ENCODE measurements around the gene DYRK2. TPM values are rescaled to one million over a fixed set of nuclear protein-coding genes. Genes with fewer than 3 reads are reported as not detected.

The DYRK2 gene
- total and polyA plus RNA-seq, 10 of the 15 experiments (the other 5 are each of a cell fraction or from before 2014, with no cell fraction given), result 3.1 to 35.9 (median 12.2) TPM

- TF ChIP-seq HSF1 (IDR thresholded peaks at IDR 0.05; ENCODE audit: low read depth, low read length) (no peak), ZBED1 (IDR thresholded peaks at IDR 0.05; ENCODE audit: borderline replicate concordance) (no peak), TCF12 (IDR thresholded peaks at IDR 0.05; ENCODE audit: low read depth, low read length) (no peak), NR2C2 (IDR thresholded peaks at IDR 0.05; ENCODE audit: borderline replicate concordance, control insufficient read depth, insufficient read length, low read depth) (no peak), ATF7 (IDR thresholded peaks at IDR 0.05; ENCODE audit: low read depth) (no peak), ZSCAN29 (IDR thresholded peaks at IDR 0.05) (no peak), PRDM15 (CRISPR knock-in tag; IDR thresholded peaks at IDR 0.05) (no peak), SPI1 (IDR thresholded peaks at IDR 0.05; ENCODE audit: borderline replicate concordance, insufficient read depth, low read depth, low read length) (no peak), CBFB (IDR thresholded peaks at IDR 0.05; ENCODE audit: low read depth) (no peak), RBBP5 (conservative IDR thresholded peaks at IDR 0.05) (no peak), USF1 (IDR thresholded peaks at IDR 0.05; ENCODE audit: borderline replicate concordance, extremely low read length, insufficient read depth, low read depth, low read length) (no peak), SMC3 (IDR thresholded peaks at IDR 0.05; ENCODE audit: borderline replicate concordance, low read length) (no peak), SIX5 (IDR thresholded peaks at IDR 0.05; ENCODE audit: low read depth, low read length, severe bottlenecking) (no peak), ATF2 (IDR thresholded peaks at IDR 0.05; ENCODE audit: low read length) (no peak)
Observed at GRCh38 chr12:67714648-67715047, 66.1 kb downstream of the DYRK2 start (continued).
